Thoracic aorta (tissue), 2 donors: ENCODE results near the gene TARBP1. TPM values are rescaled to one million over a fixed set of nuclear protein-coding genes. Genes with fewer than 3 reads are reported as not detected.
"Not testable (repeated sequence)": the region's sequence is repeated elsewhere in the genome, so short reads cannot be mapped to it uniquely, and the experiment has no call there.

ENCODE experiments used
- ATAC-seq: fragments of 150-250 bp; one replicate; pipeline ENCODE4 v1.8.0; 2017; ENCODE audit warnings: low read depth; ENCODE audit not compliant: insufficient number of reproducible peaks, low FRiP score
- DNase-seq: peaks from one replicate; pipeline ENCODE4 v3.0.0-alpha.2; 2020; ENCODE audit warnings: low spot score
- H3K27ac ChIP-seq, 2 donors: fragments of 200-600 bp; sonication (generic); 1 replicate in 1 of 2; 2 replicates in 1 of 2; pipeline ENCODE4 v1.5.1; 2016; ENCODE audit warnings: mild to moderate bottlenecking in 2 of 2, moderate library complexity in 2 of 2
- H3K27me3 ChIP-seq: fragments of 200-600 bp; sonication (generic); replicated peaks from 2 replicates; pipeline ENCODE4 v1.6.0; 2016; ENCODE audit warnings: mild to moderate bottlenecking; ENCODE audit not compliant: insufficient read depth
- H3K36me3 ChIP-seq: fragments of 200-600 bp; sonication (generic); one replicate; pipeline ENCODE4 v1.5.1; 2016
- H3K4me1 ChIP-seq, 2 donors: fragments of 200-600 bp; sonication (generic); 1 replicate in 1 of 2; 2 replicates in 1 of 2; pipeline versions ENCODE4 v1.5.1 to v1.6.0; 2016; ENCODE audit warnings: low read depth in 2 of 2, mild to moderate bottlenecking in 1 of 2; ENCODE audit not compliant: control insufficient read depth in 1 of 2
- H3K4me3 ChIP-seq: fragments of 200-600 bp; sonication (generic); 2 replicates; pipeline ENCODE4 v1.5.1; 2016; ENCODE audit warnings: mild to moderate bottlenecking
- H3K9me3 ChIP-seq: fragments of 200-600 bp; sonication (generic); 2 replicates; pipeline ENCODE4 v1.5.1; 2016
- CTCF ChIP-seq: fragments of 200-600 bp; sonication (generic); IDR thresholded peaks from one replicate; pipeline ENCODE4 v1.5.1; 2019; ENCODE audit warnings: antibody characterized with exemption
- total RNA-seq, 2 donors: library from RNA; depleted of rRNA; stranded (reverse); fragments of >200 nt; gene quantifications; one replicate each; pipeline versions ENCODE4 v1.1.0 to v1.2.3, GENCODE V29; 2016

Gene TARBP1
- total RNA-seq, 2 donors from 2014 or later, result 11.5 to 13.5 TPM

- TF ChIP-seq CTCF, result no peak
- no peak for ATAC-seq
- no peak overlapping the region for H3K27ac ChIP-seq
These were observed 121.1 kb downstream of the TARBP1 start for GRCh38 chr1:234357831-234358230.

GRCh38 chr1:234356615-234357269, 122.2 kb downstream of the TARBP1 start:
- DNase-seq, ATAC-seq, H3K36me3 ChIP-seq, H3K9me3 ChIP-seq, H3K4me1 ChIP-seq, H3K27me3 ChIP-seq, H3K27ac ChIP-seq: not testable (repeated sequence)
- peak overlapping the region; percentile 57 for H3K4me3 ChIP-seq

More at GRCh38 chr1:234357831-234358230, 121.1 kb downstream of the TARBP1 start:
- Histone ChIP-seq H3K4me1 (no peaks in the 10 kb centered on the region), H3K36me3 (no peaks in the 10 kb centered on the region), H3K4me3 (no peak overlapping the region), H3K9me3 (no peaks in the 10 kb centered on the region), H3K27me3 (no peaks in the 10 kb centered on the region)
- DNase-seq, result no peak

- ATAC-seq (no peak), DNase-seq (no peak)
- TF ChIP-seq CTCF, result no peak
- Histone ChIP-seq H3K4me1 (no peaks in the 10 kb centered on the region), H3K4me3 (no peak overlapping the region), H3K27me3 (no peaks in the 10 kb centered on the region), H3K27ac (no peak overlapping the region), H3K9me3 (no peaks in the 10 kb centered on the region), H3K36me3 (no peaks in the 10 kb centered on the region)
These were observed 123.0 kb downstream of the TARBP1 start for GRCh38 chr1:234355782-234356510.

GRCh38 chr1:234348964-234349363, 130.0 kb downstream of the TARBP1 start:
- no peaks in the 10 kb centered on the region for H3K9me3 ChIP-seq
- H3K27me3 ChIP-seq, result no peaks in the 10 kb centered on the region
- H3K4me1 ChIP-seq, result no peaks in the 10 kb centered on the region
- H3K27ac ChIP-seq, result no peak overlapping the region
- ATAC-seq (no peak), DNase-seq (no peak)
- no peak for TF ChIP-seq CTCF
- H3K4me3 ChIP-seq, result no peak overlapping the region
- H3K36me3 ChIP-seq, result no peaks in the 10 kb centered on the region

- Histone ChIP-seq H3K4me1 (no peaks in the 10 kb centered on the region), H3K36me3 (no peaks in the 10 kb centered on the region), H3K27me3 (no peaks in the 10 kb centered on the region), H3K4me3 (no peak overlapping the region), H3K9me3 (no peaks in the 10 kb centered on the region), H3K27ac (no peak overlapping the region)
- no peak for DNase-seq
- no peak for ATAC-seq
- TF ChIP-seq CTCF, result no peak
These were observed 133.7 kb downstream of the TARBP1 start for GRCh38 chr1:234345237-234345636.
